GM21723 (cell line): ENCODE data around the gene LRRC37B.
"Not testable (repeated sequence)": the region's sequence is repeated elsewhere in the genome, so short reads cannot be mapped to it uniquely, and the experiment has no call there.

ENCODE experiments used
- ATAC-seq: cut with Tn5 transposase; IDR thresholded peaks from one replicate; pipeline ENCODE4 v1.9.1; 2021; ENCODE audit warnings: mild to moderate bottlenecking, moderate library complexity; ENCODE audit not compliant: unreplicated experiment

The LRRC37B gene

DNA sequence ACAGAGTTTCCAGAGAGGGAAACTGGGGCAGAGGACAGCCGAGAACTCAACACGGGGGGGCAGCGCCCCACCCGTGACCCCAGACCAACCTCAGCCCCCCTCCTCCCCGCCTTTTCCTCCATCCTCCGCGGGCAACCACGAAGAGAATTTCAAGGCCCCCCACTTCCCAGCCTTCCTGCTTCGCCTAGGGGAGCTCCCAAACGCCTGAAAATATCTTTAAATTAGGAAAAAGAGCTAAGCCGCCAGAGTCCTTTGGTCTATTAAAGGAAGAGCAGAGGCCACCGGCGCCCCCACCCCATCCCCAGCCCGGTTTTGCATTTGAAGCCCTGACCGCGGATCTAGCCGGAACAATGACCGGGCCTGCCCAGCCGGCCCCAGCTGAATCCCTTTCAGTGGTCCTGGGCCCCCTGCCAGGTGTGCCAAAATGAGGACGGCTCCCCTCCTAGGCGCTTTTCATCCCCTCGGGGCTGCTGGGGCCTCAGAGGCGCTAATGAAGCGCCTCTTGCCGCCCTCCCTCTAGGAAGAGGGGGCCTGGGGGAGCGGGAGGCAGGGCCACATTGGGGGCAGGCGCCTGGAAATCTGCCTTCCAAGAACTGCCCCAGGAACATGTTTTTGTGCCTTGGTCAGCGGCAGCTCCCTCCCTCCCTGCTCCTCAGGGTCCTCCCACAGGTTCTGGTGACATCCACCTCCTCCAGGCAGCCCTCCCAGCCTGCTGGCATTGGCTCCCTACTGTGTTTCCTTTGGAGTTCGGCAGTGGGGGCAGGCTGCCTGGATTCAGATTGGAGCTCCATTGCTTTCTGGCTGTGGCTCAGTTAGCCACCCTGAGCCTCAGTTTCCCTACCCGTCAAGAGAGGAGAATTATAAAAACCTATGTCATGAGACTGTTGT, 78.0 kb downstream of the LRRC37B start:
- not testable (repeated sequence) for ATAC-seq

DNA sequence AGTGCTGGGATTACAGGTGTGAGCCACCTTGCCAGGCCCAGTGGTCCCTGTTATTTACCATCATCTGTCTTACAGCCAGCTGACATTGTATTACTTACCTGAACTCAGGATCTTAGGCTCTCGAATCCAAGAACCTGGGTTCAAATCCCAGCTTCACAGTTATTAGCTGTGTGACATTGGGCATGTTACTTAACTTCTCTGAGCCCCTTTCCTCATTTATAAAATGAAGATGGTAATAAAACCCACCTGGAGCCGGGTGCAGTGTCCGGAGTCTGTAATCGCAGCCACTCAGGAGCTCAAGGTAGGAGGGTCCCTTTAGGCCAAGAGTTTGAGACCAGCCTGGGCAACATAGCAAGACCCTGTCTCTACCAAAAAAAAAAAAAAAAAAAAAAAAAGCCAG, 79.7 kb downstream of the LRRC37B start:
- ATAC-seq, result not testable (repeated sequence)

DNA sequence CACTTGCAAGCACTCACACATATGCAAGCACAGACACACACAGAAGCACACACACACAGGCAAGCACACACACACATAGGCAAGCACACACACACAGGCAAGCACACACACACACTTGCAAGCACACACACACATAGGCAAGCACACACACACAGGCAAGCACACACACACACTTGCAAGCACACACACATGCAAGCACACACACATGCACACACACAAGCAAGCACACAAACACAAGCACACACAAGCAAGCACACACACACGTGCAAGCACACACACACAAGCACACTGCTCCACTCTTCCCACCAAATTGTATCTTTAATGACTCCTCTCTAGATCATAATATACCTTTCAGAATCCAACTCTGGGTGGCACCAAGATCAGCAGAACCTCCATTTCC, 84.9 kb downstream of the LRRC37B start:
- ATAC-seq, result not testable (repeated sequence)

DNA sequence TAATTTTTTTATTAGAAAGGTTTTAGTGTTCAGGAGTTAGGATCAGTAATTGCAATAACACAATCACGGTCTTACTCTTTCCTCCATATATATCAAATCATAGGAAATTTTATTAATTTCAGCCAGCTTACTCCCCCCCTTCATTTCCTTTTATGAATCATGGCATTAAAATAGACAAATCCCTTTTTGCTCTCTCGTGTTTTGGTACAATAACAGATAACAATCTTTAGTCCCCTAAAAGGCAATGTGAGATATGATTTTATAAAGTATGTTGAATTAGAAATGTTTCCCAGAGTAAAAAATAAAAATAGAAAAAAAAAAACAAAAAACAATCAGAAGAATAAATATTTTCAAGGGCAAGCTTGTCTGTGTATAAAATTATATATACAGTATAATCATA, 92.5 kb downstream of the LRRC37B start:
- no peak for ATAC-seq

DNA sequence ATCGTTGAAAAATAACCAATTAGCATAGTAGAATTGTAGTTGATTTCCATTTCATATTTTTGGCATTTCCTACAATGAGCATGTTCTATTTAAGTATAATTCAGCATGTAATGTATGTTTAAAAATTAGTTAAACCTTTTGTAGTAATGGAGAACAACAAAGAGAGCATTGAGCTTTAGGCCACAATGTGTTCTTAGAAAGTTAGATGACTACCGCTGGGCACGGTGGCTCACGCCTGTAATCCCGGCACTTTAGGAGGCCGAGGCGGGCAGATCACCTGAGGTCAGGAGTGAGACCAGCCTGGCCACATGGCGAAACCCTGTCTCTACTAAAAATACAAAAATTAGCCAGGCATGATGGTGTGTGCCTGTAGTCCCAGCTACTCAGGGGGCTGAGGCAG, 93.1 kb downstream of the LRRC37B start:
- ATAC-seq, result not testable (repeated sequence)

DNA sequence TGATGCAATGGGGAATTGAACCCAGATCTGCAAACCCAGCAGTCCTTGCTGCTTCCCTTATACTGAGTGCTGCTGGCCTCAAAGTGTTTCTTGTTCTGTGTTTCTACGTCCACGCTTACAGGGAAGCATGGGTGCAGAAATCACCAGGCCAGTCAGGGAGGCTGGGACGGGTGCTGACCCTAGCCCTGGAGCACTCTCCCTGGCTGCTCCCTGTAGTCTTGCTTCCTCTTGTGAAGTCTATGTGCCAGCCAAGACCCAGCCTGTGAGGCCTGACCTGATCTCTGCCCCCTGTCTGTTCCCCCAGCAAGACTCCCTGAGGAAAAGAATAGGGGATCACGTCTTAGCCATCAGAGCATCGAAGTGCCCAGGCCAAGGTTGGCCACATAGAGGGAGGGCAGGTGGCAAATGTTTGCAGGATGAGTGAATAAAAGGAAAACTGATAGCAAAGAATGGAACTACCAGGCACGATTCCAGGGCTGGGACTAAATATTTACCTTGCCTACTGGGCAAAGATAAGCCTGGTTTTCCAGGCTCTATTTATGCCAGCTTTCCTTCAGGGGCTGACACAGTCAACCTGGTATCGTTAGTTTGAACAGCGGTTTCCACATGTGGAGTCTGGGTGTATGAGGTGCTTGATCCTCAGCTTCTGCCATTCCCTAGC, 93.9 kb downstream of the LRRC37B start:
- no peak for ATAC-seq

DNA sequence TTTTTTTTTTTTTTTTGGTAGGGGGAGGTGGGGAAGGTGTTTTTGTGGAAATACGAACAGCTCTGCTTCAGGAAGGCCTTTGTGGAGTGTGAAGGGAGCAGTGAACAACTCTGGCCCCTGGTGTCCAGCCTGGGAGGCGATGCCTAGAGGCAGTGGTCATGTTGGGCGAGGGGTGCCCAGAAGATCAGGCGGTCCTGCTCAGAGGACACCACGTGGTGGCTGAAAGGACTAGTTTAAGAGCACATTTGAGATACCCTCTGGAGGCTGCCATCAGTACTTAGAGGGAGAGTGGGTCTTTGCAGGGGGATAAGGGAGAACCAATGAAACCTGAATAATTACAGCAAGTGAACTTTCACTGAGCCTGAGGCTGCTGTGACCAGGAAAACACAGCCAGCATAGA, 95.0 kb downstream of the LRRC37B start:
- no peak for ATAC-seq

DNA sequence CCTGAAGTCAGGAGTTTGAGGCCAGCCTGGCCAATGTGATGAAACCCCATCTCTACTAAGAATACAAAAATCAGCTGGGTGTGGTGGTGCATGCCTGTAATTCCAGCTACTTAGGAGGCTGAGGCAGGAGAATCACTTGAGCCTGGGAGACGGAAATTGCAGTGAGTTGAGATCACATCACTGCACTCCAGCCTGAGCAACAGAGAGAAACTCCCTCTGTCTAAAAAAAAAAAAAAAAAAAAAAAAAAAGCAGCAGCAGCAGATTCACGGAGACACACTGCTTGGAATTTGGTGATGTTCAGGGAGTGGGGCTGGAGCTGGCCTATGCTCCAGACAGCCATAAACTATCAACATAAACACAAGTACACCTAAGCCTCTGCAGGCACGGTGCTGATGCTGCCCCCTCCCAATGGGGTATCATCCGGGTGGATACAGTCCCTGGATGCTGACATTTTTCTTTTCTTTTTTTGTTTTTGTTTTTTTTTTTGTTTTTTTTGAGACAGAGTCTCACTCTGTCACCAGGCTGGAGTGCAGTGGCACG, 95.5 kb downstream of the LRRC37B start:
- no peak for ATAC-seq
